22Rv1 (cell line): ENCODE results near the gene ENPP1.

Experiments used
- ZFX ChIP-seq: fragments of 450-650 bp; IDR thresholded peaks from 2 replicates; pipeline ENCODE4 v1.6.1; 2017; ENCODE audit warnings: antibody characterized with exemption, borderline replicate concordance
- TF ChIP-seq, protein P1 (sequence below): fragments of 450-650 bp; IDR thresholded peaks from 2 replicates; pipeline ENCODE4 v1.5.1; 2017; ENCODE audit warnings: mild to moderate bottlenecking

DNA sequence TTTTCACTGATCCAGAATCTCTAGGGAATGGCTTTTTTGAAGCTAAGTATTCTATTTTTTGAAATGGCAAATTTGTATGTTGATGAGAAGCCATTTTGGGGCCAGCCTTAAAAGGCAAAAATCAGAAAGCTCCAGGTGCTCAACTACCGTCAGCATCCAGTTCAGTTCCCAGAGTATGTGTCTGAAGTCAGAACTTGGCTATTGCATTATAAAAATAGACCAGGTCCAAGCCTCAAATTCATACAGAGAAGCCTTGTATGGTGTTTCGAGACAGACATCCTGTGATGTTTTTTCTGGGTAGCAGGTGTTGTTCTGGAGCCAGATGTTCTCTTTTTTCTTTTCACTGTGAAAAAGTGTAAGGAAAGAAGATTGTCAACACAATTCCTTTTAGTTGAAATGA, 75.2 kb downstream of the ENPP1 start:
- TF ChIP-seq, protein P1, sequence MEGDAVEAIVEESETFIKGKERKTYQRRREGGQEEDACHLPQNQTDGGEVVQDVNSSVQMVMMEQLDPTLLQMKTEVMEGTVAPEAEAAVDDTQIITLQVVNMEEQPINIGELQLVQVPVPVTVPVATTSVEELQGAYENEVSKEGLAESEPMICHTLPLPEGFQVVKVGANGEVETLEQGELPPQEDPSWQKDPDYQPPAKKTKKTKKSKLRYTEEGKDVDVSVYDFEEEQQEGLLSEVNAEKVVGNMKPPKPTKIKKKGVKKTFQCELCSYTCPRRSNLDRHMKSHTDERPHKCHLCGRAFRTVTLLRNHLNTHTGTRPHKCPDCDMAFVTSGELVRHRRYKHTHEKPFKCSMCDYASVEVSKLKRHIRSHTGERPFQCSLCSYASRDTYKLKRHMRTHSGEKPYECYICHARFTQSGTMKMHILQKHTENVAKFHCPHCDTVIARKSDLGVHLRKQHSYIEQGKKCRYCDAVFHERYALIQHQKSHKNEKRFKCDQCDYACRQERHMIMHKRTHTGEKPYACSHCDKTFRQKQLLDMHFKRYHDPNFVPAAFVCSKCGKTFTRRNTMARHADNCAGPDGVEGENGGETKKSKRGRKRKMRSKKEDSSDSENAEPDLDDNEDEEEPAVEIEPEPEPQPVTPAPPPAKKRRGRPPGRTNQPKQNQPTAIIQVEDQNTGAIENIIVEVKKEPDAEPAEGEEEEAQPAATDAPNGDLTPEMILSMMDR = no peak
- TF ChIP-seq ZFX = no peak
